GM10266 (cell line): ENCODE measurements around the gene PAPOLA.

Experiments used
- DNase-seq: peaks from one replicate; pipeline ENCODE4 v3.0.0; 2012; ENCODE audit errors: extremely low spot score
- CTCF ChIP-seq: IDR thresholded peaks from 2 replicates; pipeline ENCODE4 v1.5.1; 2012; ENCODE audit warnings: mild to moderate bottlenecking, low read depth; ENCODE audit not compliant: control insufficient read depth, insufficient read depth; ENCODE audit errors: missing control alignments

PAPOLA gene

GRCh38 chr14:96580566-96580965 lies 78.4 kb downstream of the PAPOLA start:
- no peak for DNase-seq
- TF ChIP-seq CTCF, result no peak

GRCh38 chr14:96581026-96581425 lies 78.8 kb downstream of the PAPOLA start:
- no peak for TF ChIP-seq CTCF
- DNase-seq, result no peak

GRCh38 chr14:96581902-96582301 lies 79.7 kb downstream of the PAPOLA start:
- DNase-seq, result no peak
- TF ChIP-seq CTCF, result no peak

- no peak for DNase-seq
Measured at GRCh38 chr14:96582411-96582961, 80.3 kb downstream of the PAPOLA start.

GRCh38 chr14:96582995-96583394 lies 80.8 kb downstream of the PAPOLA start:
- no peak for TF ChIP-seq CTCF

More at GRCh38 chr14:96582411-96582961, 80.3 kb downstream of the PAPOLA start:
- no peak for TF ChIP-seq CTCF

GRCh38 chr14:96583569-96584041 lies 81.4 kb downstream of the PAPOLA start:
- TF ChIP-seq CTCF, result no peak
- DNase-seq, result no peak

More at GRCh38 chr14:96582995-96583394, 80.8 kb downstream of the PAPOLA start:
- no peak for DNase-seq

- DNase-seq, result peak; percentile 68
- peak; percentile 68 for TF ChIP-seq CTCF
Measured at GRCh38 chr14:96584199-96584906, 82.2 kb downstream of the PAPOLA start.
